ENCODE data around the gene PACS1.

Gene PACS1

DNA sequence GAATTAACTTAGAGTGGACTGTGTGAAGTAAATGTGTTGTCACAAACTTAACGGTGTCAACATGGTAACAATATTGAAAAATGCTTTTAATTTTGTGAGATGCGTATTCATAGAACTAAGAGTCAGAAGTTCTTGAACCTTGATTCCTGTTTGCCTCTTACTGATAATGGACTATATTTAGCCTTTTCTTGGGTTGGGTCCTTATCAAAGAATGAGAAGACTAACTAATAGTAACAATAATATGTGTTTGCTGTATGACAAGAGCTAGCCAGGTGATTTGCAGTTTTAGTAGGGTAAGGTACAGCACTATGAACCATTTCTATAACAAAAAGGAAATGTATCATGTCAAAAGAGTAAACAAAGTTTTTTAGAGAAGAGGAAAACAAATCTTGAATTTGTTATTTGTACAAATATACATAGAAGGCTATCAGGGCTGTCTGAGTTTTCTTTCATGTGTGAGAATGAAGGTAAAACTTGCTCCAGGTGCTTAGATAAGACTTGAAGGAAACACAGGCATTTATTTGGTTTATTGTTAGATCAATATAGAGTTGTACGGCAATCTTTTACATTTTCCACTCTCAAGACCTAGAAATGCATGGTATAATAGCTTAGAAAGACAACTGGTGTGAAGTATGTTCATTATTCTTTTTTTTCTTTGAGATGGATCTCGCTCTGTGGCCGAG lies 74.1 kb downstream of the PACS1 start:
- DNase-seq = no peak

DNA sequence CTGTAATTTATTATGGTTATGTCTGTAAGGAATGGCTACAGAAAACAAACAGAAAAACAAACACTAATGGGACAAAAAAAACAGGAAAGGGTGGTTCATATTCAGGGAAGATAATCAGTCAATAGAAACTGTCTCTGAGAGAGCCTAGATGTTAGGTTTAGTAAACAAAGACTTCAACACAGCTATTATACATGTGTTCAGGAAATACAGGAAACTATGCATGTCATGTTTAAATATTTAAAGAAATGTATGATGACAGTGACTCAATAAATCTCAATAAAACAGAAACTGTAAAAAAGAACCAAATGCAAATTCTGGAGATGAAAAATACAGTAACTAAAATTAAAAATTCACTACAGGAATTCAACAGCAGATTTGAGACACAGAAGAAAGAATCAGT lies 76.0 kb downstream of the PACS1 start:
- no peak for DNase-seq

DNA sequence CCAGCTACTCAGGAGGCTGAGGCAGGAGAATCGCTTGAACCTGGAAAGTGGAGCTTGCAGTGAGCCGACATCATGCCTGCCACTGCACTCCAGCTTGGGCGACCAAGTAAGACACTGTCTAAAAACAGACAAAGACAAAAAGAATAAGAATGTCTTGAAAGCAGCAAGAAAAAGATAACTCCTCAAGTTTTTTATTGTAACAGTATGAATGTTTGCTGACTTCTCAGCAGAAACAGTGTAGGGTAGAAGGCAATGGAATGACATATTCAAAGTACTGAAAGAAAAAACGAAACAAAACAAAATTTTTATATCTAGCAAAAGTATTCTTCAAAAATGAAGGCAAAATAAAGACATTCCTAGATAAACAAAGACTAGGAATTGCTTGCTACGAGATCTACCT lies 76.9 kb downstream of the PACS1 start:
- DNase-seq = no peak

DNA sequence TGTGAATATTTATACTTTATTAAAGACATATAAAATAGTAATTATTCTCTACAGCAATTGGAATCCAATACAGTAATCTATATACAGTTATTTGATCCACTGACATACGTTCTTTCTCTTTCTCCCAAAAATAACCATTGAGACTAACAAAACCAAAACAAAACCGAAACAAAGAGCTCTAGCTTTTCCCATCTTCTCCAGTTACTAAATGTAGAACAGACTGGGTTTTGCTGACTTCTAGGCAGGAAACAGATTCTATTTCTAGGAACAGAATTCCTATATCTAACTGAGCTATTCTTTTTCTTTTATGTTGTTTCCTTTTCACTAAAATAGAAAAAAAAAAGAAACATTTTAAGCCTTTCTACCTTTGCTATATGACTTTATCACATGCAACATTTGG lies 80.1 kb downstream of the PACS1 start:
- no peak for DNase-seq

DNA sequence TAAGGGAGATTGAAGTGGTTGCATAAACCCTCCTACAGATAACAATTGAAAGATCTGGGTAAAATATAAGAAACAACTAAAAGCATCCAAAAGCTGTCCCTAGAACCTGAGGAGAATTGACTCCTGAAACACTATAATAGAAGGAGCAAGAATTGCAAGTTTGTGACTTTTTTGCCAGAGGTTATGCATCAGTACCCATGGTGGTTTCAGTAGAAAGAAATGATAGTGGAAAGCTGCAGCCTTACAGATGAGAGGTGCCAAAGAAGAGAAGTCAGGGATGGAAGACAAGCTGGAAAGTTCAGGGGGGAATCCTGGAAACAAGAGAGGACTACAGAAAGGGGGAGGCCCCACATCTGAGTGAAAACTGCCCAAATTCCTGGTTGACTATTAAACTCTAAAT lies 80.7 kb downstream of the PACS1 start:
- no peak for DNase-seq

DNA sequence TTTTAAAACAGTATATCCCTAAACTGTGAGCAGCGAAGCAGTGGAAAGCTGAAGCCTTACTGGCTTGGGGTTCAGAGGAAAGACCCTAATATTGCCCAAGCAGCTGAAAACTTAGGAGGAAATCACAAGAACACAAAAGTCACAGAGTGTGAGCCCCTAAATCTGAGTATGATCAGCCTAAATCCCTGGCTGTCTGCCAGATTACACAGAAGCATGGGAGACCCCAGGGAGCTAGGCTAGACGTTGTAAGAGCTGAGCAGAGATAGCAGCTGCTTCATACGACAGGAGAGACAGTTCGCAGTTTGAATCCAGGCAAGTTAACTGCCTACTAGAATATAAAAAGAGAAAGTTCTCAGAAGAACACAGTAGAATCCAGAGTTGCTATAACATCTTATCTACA lies 81.2 kb downstream of the PACS1 start:
- DNase-seq = no peak

DNA sequence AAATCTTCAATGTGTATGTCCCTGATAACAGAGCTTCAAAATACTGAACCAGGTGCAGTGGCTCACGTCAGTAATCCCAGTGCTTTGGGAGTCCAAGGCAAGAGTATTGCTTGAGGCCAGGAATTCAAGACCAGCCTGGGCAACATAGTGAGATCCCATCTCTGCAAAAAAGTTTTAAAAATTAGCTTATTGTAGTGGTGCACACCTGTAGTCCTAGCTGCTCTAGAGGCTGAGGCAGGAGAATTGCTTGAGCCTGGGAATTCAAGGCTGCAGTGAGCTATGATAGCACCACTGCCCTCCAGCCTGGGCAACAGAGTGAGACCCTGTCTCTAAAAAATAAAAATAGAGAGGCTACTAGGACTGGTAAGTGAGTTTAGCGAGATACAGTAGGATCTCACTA lies 84.0 kb downstream of the PACS1 start:
- no peak for DNase-seq

DNA sequence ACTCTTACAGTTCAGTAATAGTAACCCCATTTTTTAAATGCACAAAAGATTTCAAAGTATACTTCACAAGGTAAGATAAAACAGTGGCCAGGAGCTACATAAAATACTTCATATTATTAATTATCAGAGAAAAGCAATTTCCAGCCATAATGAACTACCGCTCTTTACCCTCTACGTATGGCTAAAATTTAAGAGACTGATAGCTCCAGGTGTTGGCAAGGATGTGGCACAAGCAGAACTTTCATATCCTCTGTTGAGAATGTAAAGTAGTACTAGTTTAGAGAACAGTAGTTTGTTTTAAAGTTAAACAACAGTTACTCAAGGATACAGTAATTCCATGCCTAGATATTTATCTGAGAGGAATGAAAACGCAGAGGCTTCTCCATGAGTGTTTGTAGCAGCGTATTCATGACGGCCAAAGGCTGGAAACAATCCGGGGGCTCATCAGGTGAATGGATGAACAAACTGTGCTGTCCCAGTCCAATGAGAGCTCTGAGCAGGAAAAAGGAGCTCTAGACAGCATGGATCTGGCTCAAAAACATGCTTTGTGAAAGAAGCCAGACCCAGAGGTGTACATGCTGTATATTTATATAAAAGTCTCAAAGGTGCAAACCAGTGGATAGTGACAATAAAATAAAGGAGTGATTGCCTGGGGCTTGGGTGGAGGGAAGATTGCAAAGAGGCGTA lies 85.5 kb downstream of the PACS1 start:
- no peak for DNase-seq

DNA sequence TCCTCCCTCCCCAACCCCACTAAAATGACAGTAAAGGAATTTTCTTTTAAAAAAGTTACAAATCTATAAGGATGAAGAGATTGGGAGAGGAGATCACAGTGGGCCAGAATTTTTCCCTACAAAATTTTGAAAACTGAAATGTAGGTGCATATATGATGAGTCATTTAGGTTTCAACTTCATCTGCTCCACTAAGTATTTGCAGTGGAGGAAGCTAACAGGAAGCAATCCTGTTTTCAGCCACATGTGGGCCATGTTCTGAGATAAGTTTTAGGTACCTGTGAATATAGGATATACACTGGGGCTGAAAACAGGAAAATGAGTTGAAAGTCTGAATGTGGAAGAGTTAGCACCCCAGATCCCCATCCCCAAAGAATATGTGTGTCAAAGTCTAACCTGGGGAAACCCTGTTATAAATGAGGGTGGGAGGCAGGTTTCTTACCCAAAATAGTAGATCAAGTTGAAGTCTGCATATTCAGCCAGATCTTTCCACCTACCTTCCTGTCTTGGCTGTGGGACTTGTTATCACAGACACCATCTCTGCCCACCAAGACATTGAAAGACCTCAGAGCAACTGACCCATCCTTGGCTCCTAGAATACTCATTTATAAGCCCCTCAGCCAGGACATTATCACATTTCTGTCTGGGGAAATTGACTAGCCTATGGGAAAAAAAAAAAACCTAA lies 87.3 kb downstream of the PACS1 start:
- no peak for DNase-seq

DNA sequence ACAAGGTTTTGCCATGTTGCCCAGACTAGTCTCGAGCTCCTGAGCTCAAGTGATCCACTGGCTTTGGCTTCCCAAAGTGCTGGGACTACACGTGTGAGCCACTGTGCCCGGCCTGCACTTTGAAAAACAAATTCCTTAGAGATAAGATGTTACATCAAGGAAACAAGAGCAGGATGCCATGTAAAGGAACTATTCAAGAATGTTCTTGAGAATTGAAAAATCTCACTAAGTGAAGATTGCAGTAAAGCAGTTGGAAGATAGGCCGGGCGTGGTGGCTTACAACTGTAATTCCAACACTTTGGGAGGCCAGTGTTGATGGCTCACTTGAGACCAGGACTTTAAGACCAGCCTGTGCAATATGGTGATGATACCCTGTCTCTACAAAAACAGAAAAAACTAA lies 88.1 kb downstream of the PACS1 start:
- DNase-seq = no peak

DNA sequence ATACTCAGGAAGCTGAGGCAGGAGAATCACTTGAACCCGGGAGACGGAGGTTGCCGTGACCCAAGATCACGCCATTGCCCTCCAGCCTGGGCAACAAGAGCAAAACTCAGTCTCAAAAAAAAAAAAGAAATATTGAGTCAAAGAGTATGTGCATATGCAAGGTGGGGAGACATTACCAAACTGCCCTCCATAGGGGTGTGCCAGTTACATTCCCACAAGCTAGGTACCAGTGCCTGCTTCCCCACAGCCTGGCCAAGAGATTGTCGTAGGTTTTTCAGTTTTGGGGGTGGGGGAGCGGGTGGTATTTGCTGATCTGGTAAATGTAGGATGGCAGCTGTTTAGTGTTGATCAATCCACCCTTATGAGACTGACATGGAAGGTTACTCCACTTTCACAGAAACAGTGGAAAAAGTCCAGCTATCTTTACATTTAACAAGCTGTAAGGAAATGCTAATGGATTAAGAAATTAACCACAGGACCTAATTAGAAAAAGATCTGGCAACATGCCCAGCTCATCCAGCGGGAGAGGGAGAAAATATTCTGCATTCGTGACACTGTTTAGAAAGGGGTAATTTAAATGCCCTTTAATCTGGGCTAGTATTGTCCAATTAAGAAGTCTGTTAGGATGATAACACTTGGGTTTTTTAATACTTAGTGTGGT lies 89.4 kb downstream of the PACS1 start:
- no peak for DNase-seq

DNA sequence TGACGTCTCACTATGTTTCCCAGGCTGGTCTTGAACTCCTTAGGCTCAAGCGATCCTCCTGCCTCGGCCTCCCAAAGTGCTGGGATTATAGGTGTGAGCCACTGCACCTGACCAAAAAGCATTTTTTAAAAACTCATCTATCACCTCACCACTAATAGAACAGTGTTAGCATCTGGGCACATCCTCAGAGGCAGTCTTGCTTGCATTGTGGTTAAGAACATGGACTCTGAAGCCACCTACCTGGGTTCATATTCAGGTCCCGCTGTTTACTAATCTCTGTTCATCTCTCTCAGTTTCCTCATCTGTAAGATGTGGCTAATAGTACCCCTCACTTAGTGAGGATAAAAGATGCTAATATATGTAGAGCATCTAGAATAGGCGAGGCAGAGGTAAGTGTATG lies 90.6 kb downstream of the PACS1 start:
- DNase-seq = no peak

DNA sequence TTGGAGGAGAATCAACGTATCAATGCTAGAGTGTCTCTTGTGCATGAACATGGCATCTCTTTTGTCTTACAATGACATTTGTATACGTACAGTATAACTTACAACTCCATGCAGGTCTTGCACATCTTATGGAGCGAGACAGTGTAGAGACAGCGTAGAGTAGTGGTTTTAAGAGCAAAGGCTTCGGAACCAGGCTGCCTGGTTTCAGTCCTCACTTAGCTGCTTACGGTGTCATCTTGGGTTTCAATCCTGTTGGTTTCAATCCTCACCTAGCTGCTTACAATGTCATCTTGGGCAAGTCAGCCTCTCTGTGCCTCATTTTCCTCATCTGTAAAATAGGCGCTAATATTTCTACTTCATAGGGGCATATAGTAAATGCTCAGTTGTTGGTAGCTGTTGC lies 98.2 kb downstream of the PACS1 start:
- DNase-seq = no peak

DNA sequence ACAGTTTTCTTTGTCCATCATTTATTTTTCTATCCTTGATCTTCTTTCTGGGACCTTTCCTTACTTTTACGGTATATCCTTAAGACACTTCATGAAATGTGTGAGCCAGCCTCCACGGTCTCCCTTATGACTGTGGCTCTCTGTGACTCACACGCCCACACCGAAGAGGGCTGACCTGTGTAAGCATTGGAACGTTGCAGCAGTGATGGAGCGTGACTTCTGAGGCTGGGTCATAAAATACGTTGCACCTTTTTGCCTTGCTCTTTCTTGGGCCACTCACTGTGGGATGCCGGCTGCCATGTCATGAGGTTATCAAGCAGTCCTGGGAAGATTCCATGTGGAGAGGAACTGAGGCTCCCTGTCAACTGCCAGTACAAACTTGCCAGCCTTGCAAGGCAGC lies 102.1 kb downstream of the PACS1 start:
- no peak for DNase-seq

DNA sequence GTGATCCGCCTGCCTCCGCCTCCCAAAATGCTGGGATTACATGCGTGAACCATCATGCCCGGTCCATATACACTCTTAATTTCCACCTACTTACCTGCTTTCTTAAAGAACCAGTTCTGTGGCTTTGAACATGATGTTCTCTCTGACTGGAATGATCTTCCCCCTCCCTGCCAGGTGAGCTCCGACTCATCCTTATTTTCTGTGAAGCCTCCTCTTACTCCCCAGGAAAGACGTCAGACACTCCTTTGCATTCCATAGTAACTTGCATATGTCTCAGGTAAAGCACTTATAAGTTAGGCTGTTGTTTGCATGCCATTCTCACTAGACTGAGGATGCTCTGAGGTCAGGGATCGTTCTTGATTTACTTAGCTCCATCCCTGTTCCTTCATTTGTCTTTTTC lies 106.6 kb downstream of the PACS1 start:
- DNase-seq = no peak

DNA sequence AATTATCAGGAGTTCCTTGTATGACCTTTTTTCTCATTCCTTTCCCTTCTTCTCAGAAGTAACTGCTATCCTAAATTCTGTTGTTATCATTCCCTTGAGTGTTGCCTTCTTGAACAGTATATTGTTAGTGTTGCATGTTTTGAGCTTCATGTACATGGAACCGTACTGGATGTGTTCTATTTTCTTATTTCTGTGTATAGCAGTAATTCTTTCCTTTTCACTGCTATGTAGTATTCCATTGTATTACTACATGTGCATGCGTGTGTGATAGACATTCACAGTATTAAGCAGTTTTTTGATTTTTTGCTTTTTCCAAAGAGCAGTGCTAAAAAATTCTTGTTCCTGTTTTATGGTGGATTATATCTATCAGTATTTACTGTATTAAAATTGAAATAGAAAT lies 108.1 kb downstream of the PACS1 start:
- no peak for DNase-seq

DNA sequence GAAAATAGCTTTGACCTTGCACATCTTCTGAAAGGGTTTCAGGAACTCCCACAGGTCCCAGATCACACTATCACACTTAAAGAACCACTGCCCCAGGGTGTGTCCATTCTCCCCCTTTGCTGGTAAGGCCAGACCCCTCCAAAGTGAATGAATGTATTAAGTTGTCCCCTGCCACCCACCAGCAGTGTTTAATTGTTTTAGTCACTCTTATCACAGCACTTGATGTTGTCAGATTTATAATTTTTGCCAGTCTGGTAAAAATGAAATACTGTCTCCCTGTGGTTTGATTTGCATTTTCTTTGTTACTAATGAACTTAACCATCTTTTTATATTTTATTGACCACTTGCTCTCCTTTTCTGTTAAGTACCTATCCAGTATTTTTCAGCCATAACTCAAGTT lies 108.8 kb downstream of the PACS1 start:
- no peak for DNase-seq

DNA sequence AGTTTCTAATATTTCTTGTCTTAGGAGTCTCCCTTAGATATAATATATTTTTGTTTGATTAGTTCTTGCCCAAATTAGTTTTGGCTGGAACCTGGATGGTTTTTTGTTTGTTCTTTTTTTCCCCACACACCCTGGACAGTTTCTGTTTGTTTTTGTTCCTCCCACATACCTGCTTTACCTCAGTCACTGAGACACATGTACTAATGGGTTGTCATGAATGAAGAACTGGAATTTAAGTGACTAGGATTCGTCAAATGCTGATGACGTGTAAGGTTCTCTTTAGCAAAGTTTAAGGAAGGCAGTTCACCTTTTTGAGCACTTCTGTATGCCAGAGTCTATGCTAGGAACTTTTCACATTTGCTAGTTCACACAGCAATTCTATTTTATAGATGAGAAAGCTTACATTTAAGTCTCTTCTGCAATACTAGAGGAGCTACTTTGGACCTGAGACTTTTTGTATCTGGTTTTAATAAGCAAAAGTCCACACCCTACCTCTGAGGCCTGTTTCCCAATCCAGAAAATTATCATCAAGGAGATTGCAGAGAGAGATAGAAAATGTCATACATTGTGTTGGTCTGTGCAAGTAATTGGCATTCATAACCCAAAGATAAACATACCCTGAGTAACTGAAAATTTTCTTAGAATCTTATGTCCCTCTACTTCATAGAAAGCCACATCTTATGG lies 111.7 kb downstream of the PACS1 start:
- DNase-seq = no peak

DNA sequence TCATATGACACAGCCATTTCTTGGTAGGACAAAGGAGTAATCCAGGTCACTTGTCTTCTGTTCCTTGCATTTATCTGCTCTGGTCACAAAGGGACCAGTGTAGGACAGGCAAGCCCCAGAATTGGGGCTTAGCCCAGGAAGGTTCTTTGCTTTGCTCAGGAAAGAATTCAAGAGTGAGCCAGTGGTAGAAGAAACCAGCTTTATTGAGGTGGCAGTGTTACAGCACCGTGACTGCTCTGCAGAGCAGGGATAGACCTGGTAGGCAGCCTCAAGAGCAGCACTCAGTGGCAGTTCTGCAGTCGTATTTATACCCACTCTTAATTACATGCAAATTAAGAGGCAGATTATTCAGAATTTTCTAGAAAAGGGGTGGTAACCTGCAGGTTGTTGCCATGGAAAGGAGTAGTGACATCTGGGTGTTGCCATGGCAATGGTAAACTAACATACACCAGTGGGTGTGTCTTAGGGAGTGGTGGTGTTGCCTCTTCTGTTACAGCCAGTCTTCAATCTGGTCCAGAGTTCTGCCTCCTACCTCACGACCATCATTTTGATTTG lies 113.5 kb downstream of the PACS1 start:
- DNase-seq = no peak

DNA sequence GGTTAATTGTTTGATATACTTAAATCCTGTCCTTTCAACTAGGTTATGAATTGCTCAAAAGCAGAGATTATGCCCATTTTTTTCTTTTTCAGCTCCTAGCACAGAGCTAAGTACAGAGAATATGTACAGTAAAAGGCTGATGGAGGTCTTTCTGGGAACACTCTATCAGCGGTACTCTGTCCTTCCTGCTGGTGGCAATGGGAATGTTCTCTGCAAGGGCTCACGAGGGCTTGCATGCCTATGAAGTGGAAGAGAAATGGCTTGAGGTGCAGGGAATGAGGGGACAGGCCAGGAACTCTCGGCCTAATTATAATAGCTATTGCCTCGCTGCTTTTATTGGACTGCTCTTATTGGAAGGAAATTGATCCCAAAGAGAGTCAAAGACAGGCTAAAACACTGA lies 114.7 kb downstream of the PACS1 start:
- DNase-seq = no peak

DNA sequence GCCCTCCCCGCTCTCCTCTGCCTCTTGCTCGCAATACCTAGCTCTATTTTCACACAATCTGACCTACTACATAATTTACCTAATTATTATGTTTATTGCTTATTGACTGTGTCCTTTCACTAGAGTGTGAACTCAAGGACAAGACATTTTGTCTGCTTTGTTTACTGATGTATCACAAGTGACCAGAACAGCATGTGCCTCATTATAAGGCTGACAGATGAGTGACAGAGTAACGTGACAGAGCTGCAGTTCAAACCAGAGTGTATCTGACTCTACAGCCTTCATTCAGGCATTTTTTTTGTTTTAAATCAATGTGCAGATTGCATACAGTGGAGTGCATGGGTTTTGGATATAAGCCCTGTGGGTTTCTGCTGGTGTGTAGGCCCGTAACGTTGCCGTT lies 116.4 kb downstream of the PACS1 start:
- DNase-seq = no peak

DNA sequence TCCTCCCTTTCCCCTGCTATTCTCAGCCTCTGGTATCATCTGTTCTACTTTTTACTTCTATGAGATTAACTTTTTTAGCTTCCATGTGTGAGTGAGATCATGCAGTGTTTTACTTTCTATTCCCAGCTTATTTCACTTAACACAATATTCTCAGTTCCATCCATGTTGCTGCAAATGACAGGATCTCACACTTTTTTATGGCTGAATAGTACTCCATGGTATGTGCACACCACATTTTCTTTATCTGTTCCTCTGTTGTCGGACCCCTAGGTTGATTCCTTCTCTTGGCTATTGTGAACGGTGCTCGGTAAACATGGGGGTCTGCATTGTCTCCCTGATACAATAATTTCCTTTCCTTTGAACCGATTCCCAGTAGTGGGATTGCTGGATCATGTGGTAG lies 117.4 kb downstream of the PACS1 start:
- DNase-seq = no peak

DNA sequence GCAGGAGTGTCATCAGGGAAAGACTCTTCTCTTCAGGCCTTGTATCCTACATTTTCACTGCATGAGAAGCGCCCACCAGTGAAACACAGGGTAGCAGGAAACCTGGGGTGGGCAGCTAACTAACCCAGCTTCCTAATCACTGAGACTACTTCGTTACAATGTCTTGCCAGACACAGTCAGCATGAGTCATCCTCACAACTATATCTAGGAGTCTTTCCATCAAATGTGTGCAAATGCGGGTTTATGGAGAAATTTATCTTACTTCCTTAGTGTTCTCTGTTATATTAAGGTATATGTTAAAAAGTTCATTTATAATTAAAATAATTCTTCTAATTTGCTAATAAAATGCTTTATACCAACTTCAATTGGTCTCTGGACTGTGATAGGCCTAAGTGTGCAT lies 118.5 kb downstream of the PACS1 start:
- DNase-seq = no peak

Data from effector CD8-positive, alpha-beta T cell (primary cell).